GM21390 (cell line): Measurements from ENCODE around the gene ZNF518A.
"Not testable (repeated sequence)": the region's sequence is repeated elsewhere in the genome, so short reads cannot be mapped to it uniquely, and the experiment has no call there.

ENCODE experiments used
- ATAC-seq: cut with Tn5 transposase; IDR thresholded peaks from one replicate; pipeline ENCODE4 v1.9.1; 2021; ENCODE audit not compliant: unreplicated experiment

ZNF518A gene

DNA sequence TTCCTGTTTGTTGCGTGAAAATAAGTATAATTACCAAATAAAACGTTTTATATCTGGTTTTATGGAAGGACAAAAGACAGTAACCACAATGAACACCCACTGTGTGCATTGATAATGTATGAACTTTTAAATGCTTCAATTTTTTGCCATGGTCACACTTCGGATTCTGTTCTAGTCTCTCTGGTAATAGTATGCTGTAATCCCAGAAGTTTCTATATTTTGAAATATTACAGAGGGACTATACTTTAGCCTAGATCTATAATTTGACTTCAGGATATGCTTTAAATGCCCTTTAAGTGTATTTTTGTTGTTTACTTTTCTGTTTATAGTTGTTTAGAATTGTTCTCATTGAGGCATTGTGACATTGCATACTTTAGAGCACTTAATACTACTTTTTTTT lies 1.5 kb downstream of the ZNF518A start:
- ATAC-seq = no peak

DNA sequence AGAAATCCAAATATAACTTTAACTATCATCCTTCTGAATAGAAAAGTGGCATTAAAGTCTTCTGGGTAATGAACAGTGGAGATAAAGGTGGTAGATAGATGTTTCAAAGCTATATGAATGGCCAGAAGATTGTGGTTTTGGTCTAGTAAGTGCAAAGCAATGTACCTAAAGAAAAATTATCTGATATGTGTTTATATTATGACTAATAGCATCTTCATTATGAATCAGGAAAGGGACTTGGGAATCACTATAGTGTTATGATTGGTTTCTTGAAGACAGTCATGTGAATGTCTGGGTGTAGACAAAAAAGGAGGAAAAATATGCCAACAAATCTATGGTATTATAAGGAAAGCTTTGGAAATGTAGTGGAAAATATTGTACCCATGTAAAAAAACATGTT lies 3.0 kb downstream of the ZNF518A start:
- no peak for ATAC-seq

DNA sequence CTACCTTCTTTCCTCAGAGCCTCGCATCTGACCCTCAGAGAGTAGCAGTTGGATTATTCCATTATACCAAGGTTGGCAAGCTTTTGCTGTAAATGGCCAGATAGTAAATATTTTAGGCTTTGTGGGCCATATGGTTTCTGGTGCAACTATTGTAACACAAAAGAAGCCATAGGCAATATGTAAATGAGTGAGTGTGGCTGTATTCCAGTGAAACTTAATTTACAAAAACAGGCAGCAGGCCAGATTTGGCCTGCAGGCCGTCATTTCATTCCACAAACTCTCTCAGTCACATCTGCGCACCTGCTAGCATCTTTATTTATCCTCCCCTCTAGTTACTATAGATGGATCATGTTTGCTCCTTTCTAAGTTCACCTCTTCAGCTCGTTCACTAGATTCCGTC lies 6.7 kb downstream of the ZNF518A start:
- ATAC-seq = no peak

DNA sequence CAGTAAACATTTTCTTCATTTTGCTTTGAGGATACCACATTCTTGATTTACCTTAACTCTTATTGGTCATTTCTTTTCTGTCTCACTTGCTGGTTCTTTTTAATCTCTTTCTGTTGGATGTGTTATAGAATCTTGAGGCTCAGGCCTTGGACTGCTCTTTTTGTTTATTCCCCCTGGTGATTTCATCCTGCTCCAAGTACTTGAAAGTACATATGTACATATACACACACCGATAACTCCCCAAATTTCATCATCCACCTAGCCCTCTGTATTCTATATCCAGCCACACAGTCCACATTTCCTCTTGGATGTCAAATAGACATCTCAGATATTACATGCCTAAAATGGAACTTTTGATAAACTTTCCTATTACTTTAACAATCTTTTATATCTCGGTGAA lies 7.5 kb downstream of the ZNF518A start:
- ATAC-seq = no peak

DNA sequence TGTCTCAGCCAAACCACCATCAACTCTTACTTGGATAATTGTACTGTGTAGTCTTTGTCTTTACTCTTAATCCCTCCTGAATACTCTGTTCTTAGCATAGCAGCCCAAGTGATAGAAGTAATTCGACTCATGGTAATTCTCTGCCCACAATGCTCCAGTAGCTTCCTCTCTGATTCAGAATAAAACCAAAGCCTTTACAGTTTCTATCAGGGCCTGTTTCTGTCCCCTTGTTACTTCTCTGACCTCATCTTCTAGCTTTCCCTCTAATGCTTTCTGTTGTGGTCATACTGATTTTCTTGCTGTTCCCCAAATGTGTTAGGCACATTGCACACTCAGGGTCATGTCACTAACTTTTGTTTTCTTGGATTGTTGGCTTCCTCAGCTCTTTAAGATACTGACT lies 8.0 kb downstream of the ZNF518A start:
- ATAC-seq = peak; percentile 97

DNA sequence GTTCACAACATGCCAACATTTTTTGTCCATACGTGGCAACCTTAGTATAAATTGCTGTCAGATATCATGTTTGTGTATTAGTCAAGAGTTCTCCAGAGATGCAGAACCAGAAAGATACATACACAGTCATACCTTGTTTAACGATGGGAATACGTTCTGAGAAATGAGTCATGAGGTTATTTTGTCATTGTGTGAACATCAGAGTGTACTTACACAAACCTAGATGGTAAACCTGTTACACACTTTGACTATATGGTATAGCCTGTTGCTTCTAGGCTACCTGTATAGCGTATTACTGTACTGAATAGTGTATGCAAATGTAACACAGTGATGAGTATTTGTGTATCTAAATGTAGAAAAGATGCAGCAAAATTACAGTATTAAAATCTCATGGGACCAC lies 22.3 kb downstream of the ZNF518A start:
- ATAC-seq = no peak

DNA sequence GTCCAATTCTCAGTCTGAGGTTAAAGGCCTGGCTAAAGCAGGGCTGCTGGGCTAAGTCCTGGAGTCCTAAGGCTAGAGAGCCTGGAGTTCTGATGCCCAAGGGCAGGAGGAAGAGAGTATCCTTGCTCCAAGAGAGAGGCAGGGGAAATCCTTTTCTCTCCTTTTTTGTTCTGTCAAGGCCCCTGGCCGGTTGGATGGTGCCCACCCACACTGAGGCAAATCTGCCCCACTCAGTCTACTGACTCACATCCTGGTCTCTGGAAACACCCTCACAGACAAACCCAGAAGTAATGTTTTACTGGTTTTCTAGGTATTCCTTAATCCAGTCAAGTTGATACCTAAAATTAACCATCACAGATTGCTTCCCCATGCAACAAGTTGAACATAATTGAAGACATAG lies 23.0 kb downstream of the ZNF518A start:
- ATAC-seq = no peak

DNA sequence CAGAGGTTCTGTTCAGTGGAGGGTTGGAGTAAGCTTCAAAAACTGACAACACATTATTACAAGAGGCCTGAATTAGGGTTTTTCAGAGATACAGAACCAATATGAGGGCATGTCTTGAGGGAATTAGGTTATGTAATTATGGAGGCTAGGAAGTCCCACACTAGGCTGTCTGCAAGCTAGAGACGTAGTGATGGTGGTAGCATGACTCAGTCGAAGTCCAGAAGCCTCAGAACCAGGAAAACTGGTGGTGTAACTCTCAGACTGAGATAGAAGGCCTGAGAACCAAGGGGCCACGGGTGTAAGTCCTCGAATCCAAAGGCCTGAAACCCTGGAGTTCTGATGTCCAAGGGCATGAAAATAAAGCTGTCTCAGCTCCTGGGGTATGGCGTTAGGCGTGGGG lies 35.6 kb downstream of the ZNF518A start:
- ATAC-seq = no peak

DNA sequence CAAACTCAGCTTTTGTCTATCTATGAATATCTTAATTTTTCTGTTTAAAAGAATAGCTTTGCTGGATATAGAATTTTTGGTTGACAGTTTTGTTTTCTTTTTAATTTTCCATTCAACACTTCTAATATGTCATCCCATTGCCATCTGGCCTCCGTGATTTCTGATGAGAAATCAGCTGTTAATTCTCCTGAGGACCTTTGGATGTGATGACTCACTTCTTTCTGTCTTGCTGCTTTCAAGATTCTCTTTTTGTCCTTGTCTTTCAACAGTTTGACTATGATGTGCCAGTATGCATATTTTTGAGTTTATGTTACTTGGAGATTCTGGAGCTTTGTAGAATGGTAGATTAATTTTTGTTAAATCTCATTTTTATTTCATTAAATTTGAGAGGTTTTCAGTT lies 38.4 kb downstream of the ZNF518A start:
- no peak for ATAC-seq

DNA sequence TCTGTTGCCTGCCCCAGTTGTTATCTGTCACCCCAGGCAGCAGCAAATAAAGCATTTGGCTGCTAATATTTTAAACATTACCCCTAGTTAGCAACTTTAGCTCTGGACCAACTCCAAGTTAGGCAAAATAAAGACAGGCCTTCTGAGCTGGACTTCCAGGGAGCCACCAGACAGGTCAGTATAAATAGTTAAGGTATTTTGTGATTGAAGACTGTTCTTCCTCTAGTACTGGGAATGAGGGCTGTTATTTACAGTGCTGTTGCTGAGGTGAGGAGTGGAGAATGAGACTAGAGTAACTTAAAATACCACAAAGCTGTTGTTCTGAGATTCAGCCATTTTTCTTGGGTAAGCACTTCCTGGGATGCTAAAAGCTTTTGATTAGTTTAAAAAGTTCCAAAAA lies 40.1 kb downstream of the ZNF518A start:
- no peak for ATAC-seq

DNA sequence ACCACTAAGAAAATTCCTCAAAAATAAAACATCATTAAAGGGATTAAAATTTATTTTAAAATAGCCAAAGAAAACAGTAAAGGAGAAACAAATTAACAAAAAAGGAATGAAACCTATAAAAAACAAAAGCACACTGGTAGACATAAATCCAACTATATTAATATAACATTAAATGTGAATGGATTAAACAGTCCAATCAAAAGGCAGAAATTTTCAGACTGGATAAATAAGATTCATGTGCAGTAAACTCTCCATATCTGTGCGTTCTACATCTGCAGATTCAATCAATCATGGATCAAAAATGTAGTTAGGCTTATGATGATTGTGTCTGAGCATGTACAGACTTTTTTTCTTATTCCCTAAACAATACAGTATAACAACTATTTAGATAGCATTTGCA lies 42.6 kb downstream of the ZNF518A start:
- no peak for ATAC-seq

DNA sequence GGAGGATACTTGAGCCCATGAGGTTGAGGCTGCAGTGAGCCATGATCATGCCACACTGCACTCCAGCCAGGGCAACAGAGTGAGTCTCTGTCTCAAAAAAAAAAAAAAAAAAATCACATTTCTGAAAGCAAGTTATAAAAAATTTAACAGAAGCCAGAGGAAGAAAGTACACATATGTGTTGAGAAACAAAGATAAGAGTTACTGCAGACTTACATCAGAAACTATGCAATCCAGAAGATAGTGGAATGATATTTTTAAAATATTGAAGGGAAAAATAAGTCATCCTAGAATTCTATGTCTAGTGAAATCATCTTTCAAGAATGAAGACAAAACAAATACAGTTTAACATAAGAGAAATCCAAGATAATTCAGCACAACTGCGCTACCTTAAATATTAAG lies 46.9 kb downstream of the ZNF518A start:
- no peak for ATAC-seq

DNA sequence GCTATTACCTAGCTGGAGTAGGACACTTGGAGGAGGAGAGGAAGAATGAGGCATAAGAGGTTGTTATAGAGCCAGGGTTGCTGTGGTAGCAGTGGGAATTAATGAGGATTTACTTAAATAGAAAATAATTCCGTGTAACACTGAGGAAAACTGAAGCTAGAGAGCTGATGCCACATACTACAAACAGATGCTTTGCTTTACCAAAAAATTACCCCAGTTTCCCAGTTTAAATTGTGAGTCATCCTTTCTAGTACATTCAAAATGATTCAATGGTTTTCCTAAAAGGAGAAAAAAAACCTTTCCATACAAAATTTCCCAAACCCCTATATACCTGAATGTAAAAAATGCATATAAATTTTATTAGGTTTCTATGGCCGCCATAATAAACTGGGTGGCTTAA lies 58.3 kb downstream of the ZNF518A start:
- ATAC-seq = no peak

DNA sequence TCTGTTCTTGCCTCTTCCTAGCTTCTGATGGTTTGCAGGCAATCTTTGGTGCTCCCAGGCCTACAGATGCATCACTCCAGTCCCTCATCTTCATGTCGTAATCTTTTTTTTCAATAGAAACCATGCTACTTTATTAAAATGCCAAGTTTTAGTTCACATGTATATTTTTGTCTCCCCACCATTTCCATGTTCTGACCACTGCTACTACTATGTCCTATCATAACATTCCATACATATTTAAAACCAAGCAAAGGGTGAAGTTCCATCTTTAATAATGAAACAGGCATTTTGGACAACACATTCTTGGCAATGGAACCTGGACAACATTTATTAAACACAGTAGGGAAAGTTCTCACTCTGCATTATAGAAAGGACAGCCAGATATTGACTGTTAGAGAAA lies 58.8 kb downstream of the ZNF518A start:
- ATAC-seq = no peak

DNA sequence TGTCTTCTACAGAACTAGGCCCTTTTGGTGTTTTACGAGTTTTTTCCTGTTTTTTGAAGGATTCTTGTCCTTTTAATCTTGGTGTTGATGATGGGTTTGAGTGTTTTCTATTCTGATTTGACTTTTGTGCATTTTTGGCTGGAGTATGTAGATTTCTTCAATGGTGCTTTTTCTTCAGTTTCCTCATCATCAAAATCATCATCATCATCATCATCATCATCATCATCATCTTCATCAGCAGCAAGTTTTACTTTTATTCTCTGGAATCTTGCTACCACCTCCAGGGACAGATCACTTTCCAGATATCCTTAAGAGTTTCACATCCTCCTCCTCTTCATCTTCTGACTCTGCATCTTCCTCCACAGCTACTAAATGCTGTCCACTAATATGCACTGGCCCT lies 59.4 kb downstream of the ZNF518A start:
- ATAC-seq = not testable (repeated sequence)

DNA sequence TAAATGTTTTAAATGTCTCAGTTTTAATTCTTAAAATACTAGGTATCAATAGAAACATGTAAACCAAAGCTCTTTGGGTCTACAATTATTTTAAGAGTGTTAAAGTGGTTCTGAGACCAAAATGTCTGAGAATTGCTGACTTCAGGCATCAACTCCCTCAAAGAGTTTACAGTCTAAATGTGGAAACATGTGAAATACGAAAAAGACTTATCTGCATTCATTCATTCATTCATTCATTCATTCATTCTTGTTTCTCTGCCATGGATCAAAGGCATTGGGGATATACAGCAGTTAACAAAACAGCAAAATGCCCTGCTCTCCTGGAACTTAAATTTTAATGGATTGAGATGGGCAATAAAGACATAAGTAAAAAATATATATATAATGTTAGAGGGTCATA lies 71.4 kb downstream of the ZNF518A start:
- no peak for ATAC-seq

DNA sequence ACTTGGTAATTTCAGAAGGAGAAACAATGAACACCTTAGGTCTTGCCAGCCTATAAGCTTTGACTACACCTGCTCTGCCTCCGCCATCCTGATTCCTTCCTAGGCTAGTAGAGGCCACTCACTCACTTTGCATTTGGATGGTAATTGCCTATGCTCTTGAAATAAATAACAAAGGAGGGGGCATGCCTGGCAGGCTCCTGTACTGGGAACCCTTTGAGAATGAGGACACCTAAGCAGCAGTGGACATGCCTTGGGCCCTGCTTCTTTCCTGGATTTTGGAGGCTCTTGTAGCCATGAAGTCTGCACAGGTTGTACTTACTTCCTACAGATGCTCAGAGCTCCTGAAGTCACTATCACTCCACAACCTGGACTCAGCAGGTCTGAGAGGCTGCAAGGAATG lies 75.5 kb downstream of the ZNF518A start:
- ATAC-seq = no peak

DNA sequence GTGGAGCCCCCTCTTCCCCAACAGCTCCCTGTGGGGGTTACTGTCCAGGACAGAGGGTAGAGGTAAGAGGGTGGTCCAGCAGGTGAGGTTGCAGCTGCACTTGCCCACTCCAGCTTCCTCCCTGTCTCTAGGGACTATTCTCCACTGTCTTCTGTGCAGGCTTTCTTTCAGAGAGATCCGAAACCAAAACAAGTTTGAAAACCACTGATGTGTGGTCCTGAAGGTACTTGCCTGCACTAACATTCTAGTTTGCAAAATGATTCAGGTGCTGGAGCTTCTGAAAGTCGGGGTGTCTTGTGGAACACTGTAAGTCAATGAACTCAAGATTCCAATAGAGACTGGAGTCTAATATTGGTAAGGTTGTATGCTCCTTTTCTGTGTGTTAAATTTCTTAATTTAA lies 78.2 kb downstream of the ZNF518A start:
- peak; percentile 73 for ATAC-seq

DNA sequence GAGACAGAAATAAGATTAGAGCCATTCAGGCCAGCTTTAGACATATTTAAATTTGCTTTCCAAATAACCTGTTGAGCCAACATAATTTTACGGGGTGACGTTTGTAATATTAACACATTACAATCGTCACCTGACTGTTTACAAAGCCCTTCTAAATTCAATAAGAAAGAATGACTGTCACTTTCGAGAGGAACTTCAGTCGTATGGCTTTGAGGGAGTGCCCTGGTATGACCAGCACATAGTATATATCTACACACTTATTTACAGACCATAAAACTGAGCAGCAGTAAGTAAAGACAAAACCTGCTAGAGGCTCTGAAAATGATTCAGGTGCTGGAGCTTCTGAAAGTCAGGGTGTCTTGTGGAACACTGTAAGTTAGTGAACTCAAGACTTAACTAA lies 78.8 kb downstream of the ZNF518A start:
- no peak for ATAC-seq

DNA sequence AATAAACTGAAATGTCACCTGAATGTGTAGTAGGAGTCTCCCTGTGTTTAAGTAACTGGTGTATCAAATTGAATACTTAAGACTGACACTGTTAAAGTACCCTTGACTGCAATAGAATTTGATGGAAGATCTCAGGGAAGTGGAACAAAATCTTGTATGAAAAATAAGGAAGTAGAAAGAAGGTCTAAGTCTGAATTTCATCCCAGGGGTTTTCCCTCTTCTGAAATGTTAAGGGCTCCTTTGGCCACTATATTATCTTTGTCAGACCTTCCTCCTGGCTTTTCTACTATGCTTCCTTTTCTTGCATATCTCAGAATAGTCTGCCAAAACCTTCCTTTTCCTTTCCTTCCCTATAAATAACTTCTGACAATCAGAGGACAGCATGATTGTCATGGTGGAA lies 81.7 kb downstream of the ZNF518A start:
- no peak for ATAC-seq

DNA sequence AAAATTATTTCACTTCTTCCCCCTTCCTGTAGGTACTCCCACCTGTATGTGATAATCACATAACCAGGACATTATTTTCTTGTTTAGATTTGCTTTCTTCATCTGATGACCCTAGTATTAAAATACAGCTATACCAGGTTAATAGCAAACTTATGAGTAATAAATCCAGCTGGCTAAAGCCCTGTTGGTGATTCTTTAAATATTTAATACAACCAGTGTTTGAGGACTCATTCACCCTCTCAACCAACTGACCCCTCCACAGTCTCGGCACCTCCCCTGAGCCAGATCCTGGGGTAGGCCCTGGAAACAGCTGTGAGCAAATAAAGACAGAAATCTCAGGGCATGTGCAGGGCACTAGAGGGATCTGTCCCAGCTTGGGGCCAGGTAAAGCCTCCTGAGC lies 82.8 kb downstream of the ZNF518A start:
- ATAC-seq = no peak
